Panc1 (cell line): ENCODE data around the gene CRKL. TPM values are rescaled to one million over a fixed set of nuclear protein-coding genes. Genes with fewer than 3 reads are reported as not detected.

Experiments used
- ATAC-seq: fragments of 200-7000 bp; cut with Tn5 transposase; 2 replicates; pipeline ENCODE4 v1.9.1; 2020; ENCODE audit warnings: mild to moderate bottlenecking, moderate library complexity
- BruUV-seq: library from RNA; stranded (reverse); fragments of 400-500 nt; replicated peaks from 2 replicates; lab custom pipeline; 2021; lab: Mats Ljungman, UMichigan
- CTCF ChIA-PET: fragments of 300-600 bp; sonication (Branson Sonifier 250); formaldehyde crosslinking; loops from one replicate; lab custom pipeline; 2022; ENCODE audit warnings: antibody characterized with exemption; lab: Charles Lee
- POLR2A ChIA-PET: fragments of 300-600 bp; sonication (Branson Sonifier 250); formaldehyde crosslinking; loops from one replicate; lab custom pipeline; 2022; ENCODE audit warnings: antibody characterized with exemption; lab: Charles Lee
- DNase-seq: peaks from one replicate; pipeline ENCODE4 v3.0.0-alpha.2; 2010; ENCODE audit warnings: low read depth, low spot score
- H3K27ac ChIP-seq: 2 replicates; pipeline ENCODE4 v1.5.1; 2011; ENCODE audit warnings: mild to moderate bottlenecking, low read length, inconsistent platforms
- H3K27me3 ChIP-seq: fragments of 200-500 bp; sonication (Bioruptor generic); 2 replicates; pipeline ENCODE4 v1.6.0; 2014; ENCODE audit warnings: low read length, inconsistent platforms; ENCODE audit not compliant: control insufficient read depth, insufficient read depth
- H3K36me3 ChIP-seq: fragments of 200-500 bp; sonication (Bioruptor generic); 2 replicates; pipeline ENCODE4 v1.5.1; 2014; ENCODE audit warnings: inconsistent platforms, mild to moderate bottlenecking, low read length, moderate library complexity; ENCODE audit not compliant: control insufficient read depth, insufficient read depth
- H3K4me1 ChIP-seq: 2 replicates; pipeline ENCODE4 v1.5.1; 2011; ENCODE audit warnings: inconsistent platforms, mild to moderate bottlenecking, low read length, moderate library complexity; ENCODE audit not compliant: control insufficient read depth, insufficient read depth
- H3K4me3 ChIP-seq, 2 experiments: 2 replicates each; pipeline ENCODE4 v1.5.1; 2011 to 2012; ENCODE audit warnings: low read depth in 2 of 2, low read length in 2 of 2, mild to moderate bottlenecking in 2 of 2, inconsistent platforms in 1 of 2, moderate library complexity in 1 of 2
- H3K9me3 ChIP-seq: fragments of 200-500 bp; sonication (Bioruptor generic); 2 replicates; pipeline ENCODE4 v1.5.1; 2014; ENCODE audit warnings: low read depth, mild to moderate bottlenecking, inconsistent platforms, low read length, moderate library complexity; ENCODE audit not compliant: control insufficient read depth, insufficient read depth
- CTCF ChIP-seq: fragments of 450-650 bp; IDR thresholded peaks from 2 replicates; pipeline ENCODE4 v1.5.1; 2017; ENCODE audit warnings: mild to moderate bottlenecking
- POLR2AphosphoS5 ChIP-seq: IDR thresholded peaks from 2 replicates; pipeline ENCODE4 v1.6.1; 2012; ENCODE audit warnings: mild to moderate bottlenecking, low read depth, low read length, moderate library complexity
- SIN3A ChIP-seq: IDR thresholded peaks from 2 replicates; pipeline ENCODE4 v1.6.1; 2012; ENCODE audit warnings: low read depth, mild to moderate bottlenecking, low read length, moderate library complexity, borderline replicate concordance; ENCODE audit not compliant: insufficient read depth
- TCF7L2 ChIP-seq: IDR thresholded peaks from 2 replicates; pipeline ENCODE4 v1.6.1; 2011; ENCODE audit warnings: mild to moderate bottlenecking, low read depth, low read length, inconsistent platforms
- in situ Hi-C: cut with HindIII; loops from 2 replicates; pipeline ENCODE4 v1.10.0; 2016; ENCODE audit warnings: low sequenced_read_pairs, low pct_unique_long_range_greater_than_20kb
- intact Hi-C: fragments of 100-400 bp; cut with micrococcal nuclease; formaldehyde crosslinking; loops from one replicate; pipeline ENCODE4 v1.10.0; 2022; ENCODE audit not compliant: unreplicated experiment
- total RNA-seq: library from RNA; stranded (reverse); gene quantifications from one replicate; pipeline ENCODE4 v1.2.1, GENCODE V29; 2021; ENCODE audit not compliant: unreplicated experiment
- TF ChIP-seq, protein P1 (sequence below), 2 experiments: IDR thresholded peaks; 2 replicates each; pipeline ENCODE4 v1.6.1; 2011 to 2012; ENCODE audit warnings: low read depth in 2 of 2, control low read depth in 1 of 2, low read length in 1 of 2, mild to moderate bottlenecking in 1 of 2, moderate library complexity in 1 of 2; ENCODE audit not compliant: insufficient read depth in 1 of 2

CRKL gene
- total RNA-seq, 1 experiment from 2014 or later: 59.4 TPM

GRCh38 chr22:20919718-20920117, 2.5 kb downstream of the CRKL start:
- intact Hi-C loops: no loop called here
- BruUV-seq: TSS peak; percentile 83
- Histone ChIP-seq H3K27me3 (no peaks in the 10 kb centered on the region), H3K4me1 (peaks cover 12% of the 10 kb centered on the region), H3K27ac (peak overlapping the region; percentile 81), H3K4me3 (peak overlapping the region; percentile 80 to 89), H3K9me3 (no peaks in the 10 kb centered on the region), H3K36me3 (peaks cover 5% of the 10 kb centered on the region)
- CTCF ChIA-PET: no interaction called here
- TF ChIP-seq, protein P1, sequence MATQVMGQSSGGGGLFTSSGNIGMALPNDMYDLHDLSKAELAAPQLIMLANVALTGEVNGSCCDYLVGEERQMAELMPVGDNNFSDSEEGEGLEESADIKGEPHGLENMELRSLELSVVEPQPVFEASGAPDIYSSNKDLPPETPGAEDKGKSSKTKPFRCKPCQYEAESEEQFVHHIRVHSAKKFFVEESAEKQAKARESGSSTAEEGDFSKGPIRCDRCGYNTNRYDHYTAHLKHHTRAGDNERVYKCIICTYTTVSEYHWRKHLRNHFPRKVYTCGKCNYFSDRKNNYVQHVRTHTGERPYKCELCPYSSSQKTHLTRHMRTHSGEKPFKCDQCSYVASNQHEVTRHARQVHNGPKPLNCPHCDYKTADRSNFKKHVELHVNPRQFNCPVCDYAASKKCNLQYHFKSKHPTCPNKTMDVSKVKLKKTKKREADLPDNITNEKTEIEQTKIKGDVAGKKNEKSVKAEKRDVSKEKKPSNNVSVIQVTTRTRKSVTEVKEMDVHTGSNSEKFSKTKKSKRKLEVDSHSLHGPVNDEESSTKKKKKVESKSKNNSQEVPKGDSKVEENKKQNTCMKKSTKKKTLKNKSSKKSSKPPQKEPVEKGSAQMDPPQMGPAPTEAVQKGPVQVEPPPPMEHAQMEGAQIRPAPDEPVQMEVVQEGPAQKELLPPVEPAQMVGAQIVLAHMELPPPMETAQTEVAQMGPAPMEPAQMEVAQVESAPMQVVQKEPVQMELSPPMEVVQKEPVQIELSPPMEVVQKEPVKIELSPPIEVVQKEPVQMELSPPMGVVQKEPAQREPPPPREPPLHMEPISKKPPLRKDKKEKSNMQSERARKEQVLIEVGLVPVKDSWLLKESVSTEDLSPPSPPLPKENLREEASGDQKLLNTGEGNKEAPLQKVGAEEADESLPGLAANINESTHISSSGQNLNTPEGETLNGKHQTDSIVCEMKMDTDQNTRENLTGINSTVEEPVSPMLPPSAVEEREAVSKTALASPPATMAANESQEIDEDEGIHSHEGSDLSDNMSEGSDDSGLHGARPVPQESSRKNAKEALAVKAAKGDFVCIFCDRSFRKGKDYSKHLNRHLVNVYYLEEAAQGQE (IDR thresholded peaks at IDR 0.05; ENCODE audit: insufficient read depth in 1 of 2, low read depth in 2 of 2, low read length in 1 of 2): no peak
- TF ChIP-seq CTCF (no peak), SIN3A (no peak), TCF7L2 (no peak), POLR2AphosphoS5 (no peak)
- DNase-seq (no peak), ATAC-seq (no peak)
- in situ Hi-C loops: no loop called here
- POLR2A ChIA-PET: interaction anchor here (0.6 kb wide), 1 partner anchor 83 kb away, joined by 6 read pairs; no protein-coding TSS in a partner anchor

GRCh38 chr22:20920881-20921203, 3.6 kb downstream of the CRKL start:
- Histone ChIP-seq H3K4me1 (peaks cover 16% of the 10 kb centered on the region), H3K27me3 (no peaks in the 10 kb centered on the region), H3K4me3 (peak overlapping the region; percentile 80 to 89), H3K36me3 (peaks cover 5% of the 10 kb centered on the region), H3K27ac (peak overlapping the region; percentile 71), H3K9me3 (no peaks in the 10 kb centered on the region)
- DNase-seq (no peak), ATAC-seq (no peak)
- intact Hi-C loops (no loop called here), in situ Hi-C loops (no loop called here)
- ChIA-PET POLR2A (interaction anchor here (0.5 kb wide), 1 partner anchor 37 kb away, joined by 3 read pairs; no protein-coding TSS in a partner anchor), CTCF (interaction anchor here (0.8 kb wide), 1 partner anchor 35 kb away, joined by 3 read pairs; no protein-coding TSS in a partner anchor)
- TF ChIP-seq SIN3A: no peak
- no peak for TF ChIP-seq POLR2AphosphoS5
- no peak for TF ChIP-seq TCF7L2
- TF ChIP-seq, protein P1 (IDR thresholded peaks at IDR 0.05; ENCODE audit: insufficient read depth in 1 of 2, low read depth in 2 of 2, low read length in 1 of 2): no peak
- TF ChIP-seq CTCF: no peak
- BruUV-seq: no TSS peak
